ENCODE data around the gene FAM168B.

FAM168B gene

DNA sequence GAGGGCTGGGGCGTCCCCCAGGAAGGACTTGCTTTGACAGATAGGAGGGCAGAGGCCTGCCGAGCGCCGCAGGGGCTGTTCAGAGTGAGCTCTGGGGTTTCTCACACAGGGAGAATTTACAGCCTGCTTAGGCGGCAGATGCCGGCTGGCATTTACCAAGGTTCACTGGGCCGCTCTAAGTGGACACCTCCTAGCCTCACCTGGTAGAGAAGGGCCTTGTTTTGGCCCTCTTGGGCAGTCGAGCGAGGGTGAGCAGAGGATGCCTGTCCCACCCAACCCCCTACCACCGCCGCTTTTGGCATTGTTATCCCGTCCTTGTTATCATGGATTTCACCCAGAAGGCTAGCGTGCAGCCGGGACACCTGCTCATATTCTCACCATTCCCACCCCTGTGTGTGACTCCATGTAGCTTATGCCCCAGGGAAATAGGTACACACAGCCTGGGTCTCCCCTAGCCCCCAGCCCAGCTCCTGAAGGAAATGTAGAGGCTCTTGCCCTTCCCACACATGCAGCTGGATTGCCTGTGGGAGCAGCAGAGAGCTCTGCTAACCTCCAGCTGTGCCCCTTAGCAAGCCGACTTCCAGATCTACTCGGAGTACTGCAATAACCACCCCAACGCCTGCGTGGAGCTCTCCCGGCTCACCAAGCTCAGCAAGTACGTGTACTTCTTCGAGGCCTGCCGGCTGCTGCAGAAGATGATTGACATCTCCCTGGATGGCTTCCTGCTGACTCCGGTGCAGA is 52.4 kb downstream of the FAM168B start:
- in situ Hi-C loops (cut with MboI; ENCODE audit: low sequenced_read_pairs), result no loop called here

DNA sequence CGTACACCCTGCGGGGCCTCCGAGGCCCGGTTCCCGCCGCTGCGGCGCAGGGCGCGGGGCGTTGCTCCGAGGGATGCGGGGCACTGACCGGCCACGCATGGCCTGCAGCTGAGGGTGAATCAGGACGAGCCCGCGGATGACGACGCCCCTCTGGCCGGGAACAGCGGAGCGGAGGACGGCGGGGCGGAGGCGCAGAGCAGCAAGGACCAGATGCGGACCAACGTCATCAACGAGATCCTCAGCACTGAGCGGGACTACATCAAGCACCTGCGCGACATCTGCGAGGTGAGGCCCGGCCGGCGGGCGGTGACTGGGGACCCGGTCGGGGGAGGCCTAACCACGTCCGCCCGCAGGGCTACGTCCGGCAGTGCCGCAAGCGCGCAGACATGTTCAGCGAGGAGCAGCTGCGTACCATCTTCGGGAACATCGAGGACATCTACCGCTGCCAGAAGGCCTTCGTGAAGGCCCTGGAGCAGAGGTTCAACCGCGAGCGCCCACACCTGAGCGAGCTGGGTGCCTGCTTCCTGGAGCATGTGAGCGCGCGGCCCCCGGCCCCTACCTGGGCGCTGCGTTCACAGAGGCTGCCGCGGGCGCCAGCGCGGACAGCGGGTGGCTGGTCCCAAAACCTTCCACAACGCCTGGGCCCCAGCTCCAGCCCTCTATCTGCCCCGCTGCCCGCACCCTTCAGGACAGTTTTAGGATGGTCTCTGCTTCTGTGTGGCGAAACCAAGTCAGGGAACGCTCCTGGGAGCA is 53.2 kb downstream of the FAM168B start:
- in situ Hi-C loops (cut with MboI; ENCODE audit: low sequenced_read_pairs), result no loop called here

DNA sequence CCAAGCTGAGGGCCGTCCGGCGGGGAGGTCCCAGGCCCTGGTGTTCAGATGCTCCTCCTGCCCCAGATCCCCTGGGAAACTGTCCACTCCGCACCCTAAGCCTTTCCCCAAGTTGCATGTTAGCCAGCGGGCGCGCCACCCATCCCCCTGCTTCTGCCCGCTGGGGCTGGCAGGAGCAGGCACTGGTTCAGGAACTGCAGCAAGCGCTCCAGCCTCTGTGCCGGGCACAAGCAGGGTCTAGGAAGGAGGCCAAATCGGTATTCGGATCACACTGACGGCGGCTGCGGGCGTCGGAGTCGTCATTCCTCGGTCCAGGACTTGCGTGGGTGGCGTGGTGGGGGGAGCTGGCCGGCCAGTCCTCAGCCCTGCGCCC is 53.7 kb downstream of the FAM168B start:
- in situ Hi-C loops (cut with MboI; ENCODE audit: low sequenced_read_pairs), result no loop called here

DNA sequence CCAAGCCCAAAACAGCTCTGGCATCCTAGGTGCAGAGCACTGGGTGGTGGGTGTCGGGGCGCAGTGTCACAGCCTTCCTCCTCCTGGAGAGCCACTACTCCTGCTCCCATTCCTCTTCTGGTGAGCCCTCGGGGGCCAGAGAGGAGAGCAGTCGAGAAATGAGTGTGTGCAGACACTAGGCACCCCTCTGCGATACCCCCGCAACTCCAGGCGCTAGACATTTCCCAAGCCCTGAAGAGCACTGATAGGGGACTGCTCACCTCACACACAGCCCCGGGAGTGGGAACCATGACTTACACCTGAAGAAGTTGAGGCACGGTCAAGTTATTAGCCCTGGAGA is 54.2 kb downstream of the FAM168B start:
- in situ Hi-C loops (cut with MboI; ENCODE audit: low sequenced_read_pairs), result no loop called here

DNA sequence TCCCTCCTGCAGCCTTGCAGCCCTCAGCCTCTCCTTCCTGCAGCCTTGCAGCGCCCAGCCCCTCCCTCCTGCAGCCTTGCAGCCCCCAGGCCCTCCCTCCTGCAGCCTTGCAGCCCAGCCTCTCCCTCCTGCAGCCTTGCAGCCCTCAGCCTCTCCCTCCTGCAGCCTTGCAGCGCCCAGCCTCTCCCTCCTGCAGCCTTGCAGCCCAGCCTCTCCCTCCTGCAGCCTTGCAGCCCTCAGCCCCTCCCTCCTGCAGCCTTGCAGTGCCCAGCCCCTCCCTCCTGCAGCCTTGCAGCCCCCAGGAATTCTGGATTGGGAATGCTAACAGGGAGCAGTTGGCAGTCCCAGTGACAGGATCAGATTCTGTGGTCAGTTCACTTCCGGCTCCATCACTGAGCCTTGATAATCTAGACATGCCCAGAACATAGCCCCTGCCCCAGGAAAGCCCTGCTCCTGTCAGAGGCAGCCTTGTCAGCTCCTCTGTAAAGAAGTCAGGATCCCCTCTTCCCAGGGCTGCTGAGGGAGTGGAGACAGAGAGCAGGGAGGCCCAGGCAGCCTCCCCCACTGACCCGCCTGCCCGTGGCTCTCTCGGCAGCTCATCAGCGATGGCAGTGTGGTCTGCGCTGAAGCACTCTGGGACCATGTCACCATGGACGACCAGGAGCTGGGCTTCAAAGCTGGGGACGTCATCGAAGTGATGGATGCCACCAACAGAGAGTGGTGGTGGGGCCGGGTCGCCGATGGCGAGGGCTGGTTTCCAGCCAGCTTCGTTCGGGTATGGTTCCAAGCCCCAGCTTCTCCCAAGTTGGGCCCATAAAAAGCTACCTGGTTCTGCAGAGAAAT is 54.8 kb downstream of the FAM168B start:
- in situ Hi-C loops (cut with MboI; ENCODE audit: low sequenced_read_pairs), result no loop called here

DNA sequence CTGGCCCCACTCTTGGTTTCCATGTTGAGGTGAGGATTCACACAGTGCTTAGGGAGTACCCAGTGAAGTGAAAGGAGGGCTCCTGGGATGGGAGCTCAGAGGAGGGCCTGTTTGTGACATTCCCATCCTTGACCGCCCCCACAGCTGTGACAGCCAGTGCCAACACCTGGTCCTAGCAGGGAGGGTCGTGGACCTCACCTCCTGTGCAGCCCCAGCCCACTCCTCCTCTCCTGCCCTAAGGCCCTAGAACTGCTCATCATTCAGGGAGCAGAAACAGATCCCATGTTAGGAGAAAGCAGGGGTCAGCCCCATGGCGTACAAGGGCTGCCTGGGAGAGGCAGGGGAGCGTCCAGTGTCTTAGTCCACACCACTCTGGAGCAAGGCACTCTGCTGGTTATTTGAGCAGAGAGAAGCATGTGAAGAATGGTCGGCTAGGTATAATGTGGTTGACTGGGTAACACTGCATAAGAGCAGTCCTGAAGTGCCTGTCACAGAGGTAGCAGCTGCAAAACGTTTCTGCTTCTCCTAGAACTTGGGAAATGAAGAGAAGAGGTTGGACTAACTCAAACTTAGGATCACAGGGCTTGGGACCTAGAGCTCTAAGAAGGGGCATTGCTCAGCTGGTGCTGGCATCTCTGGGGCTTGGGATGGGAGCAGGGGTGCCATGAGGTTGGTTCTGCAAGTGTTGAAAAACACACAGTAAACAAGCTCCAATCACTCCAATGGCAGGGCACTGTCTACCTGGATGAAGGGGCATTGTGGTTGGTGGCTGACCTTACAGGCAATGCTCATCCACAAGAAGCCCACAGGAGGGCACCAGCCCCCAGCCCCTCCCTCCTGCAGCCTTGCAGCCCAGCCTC is 55.6 kb downstream of the FAM168B start:
- in situ Hi-C loops (cut with MboI; ENCODE audit: low sequenced_read_pairs), result no loop called here

DNA sequence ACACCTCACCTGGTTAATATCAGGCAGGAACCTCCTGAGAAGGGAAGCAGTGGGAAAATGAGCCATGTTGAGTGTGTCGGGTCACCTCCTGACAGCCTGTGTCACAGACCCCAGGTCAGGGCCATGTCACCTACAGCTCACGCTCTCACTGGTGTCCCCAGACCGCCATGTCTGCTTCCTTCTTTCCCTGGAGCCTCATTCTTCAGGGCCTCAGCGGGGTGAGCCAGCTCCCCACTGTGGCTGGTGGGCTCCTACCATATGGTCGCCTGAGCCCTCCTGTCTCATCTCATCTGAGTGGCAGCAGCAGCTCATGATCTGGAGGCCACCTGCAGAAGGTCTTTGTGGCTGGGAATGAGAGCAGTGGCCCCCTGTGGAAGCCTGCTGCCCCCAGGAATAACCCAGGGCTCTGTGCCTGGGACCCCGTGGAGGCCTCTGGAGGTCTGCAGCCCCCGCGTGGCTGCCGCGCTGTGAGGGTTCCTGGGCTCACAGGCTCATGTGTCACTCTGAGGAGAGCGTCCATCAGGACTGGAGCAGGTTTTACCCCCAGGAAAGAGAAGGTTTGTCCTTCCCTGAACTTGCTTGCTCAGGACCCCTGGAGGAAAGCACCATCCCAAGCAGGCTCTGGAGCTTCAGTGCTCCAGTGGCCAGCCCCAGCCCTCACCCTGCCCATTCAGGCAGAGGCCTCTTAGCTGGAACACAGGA is 56.4 kb downstream of the FAM168B start:
- in situ Hi-C loops (cut with MboI; ENCODE audit: low sequenced_read_pairs), result no loop called here

DNA sequence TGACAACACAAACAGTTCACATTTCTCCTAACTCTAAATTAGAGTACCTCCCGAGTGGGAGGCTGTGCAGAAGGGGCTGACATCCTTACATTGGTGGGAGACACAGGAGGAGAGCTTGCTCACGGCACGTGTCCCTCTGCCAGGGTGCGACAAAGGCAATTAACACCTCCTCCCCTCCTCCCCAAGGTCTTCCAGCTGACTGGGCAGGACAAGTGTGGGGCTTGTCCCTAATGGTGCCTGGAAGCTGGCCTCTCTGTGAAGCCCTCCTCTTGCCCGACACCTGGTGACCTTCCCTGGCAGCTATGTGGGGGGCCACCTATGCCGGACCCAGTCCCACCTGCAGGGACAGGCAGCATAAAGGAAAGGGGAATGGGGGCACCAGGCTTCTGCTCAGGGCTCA is 57.0 kb downstream of the FAM168B start:
- in situ Hi-C loops (cut with MboI; ENCODE audit: low sequenced_read_pairs), result no loop called here

DNA sequence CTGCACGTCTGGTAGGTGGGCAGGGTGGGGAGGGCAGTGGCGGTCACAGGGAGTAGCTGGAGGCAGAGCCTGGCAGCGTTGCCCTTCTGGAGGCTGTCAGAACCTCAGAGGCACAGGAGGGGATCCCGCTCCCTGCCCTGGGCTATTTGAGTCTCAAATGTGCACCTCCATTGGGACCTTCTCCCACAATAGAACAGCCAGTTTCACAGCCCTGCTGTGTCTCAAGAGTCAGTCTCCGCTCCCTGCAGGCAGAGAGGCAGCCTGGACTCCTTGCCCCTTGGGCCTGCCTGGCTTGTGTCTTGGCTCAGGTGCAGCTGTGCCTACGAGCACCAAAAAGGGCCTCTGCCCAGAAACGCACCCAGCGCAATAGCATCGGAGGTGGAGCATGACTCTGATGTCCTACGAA is 57.4 kb downstream of the FAM168B start:
- in situ Hi-C loops (cut with MboI; ENCODE audit: low sequenced_read_pairs), result no loop called here

DNA sequence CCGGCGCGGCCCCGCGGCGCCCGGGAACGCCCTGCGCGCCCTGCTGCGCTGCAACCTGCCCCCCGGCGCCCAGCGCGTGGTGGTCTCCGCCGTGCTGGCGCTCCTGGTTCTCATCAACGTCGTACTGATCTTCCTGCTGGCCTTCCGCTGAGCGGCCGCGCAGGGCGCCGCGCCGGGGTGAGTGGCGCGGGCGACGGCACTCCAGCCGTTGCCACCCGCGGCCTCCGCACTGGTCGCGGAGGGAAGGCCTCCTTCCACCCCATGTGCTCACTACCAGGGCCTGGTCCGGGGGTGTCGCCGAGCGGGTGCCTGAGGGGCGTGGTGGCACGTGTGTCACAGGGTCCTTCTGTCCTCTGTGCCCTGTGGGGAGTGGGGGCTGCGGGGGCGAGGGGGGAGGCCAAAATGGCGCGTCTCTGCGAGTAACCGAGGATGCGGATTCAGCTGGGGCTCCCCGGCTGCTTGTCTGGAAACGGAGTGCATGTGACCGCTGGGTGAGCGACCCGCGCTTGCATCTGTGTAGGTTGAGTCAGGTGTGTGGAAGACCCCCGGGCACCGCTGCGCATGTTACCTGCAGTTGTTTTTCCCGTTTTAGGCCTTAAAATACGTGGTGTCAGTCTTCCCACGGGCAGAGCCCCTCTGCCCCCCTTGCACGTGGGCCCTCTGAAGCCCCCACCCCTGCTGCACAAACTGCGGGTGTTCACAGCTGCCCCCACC is 58.0 kb downstream of the FAM168B start:
- in situ Hi-C loops (cut with MboI; ENCODE audit: low sequenced_read_pairs), result no loop called here

DNA sequence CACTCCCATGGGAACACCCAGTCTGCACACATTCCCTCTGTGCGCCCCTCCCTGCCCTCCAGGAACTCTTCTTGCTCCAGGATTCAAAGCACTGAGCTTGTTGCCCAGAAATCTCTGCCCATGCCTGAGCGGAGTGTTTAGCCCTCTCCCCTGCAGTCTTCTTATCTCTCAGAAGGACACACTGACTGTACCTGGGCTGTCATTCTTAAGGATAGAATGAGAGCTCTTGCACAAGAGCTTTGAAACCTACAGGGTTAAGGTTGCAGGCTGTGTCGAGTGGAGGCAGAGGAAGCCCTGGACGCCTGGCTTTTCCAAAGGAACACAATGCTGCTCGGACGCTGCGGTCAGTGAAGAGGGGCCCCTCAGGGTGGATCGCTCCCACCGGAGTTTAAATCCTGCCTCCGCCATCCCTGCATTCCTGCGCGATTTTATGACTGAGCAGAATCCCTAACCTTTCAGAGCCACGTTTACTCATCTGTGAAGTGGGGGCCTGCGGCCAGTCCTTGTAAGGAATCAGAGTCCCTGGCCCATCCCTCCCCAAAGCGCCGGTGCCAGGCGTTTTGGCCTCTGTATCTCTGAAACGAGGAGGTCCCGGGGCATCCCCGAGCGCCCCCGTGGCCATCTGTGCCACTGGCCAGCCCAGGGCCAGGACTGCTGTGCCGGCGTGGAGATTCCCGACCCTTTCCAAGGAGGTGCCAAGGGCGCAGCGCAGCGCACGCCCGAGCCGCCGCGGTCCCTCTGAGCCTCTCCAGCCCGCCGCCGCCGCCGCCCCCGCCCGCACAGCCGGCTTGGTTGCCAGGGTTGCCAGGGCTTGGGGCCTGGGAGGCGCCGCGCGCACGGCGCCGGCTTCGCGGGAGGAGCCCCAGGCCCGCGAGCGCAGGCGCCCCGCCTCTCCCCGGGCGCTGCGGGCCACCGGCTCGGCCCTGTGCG is 58.9 kb downstream of the FAM168B start:
- in situ Hi-C loops (cut with MboI; ENCODE audit: low sequenced_read_pairs), result no loop called here

DNA sequence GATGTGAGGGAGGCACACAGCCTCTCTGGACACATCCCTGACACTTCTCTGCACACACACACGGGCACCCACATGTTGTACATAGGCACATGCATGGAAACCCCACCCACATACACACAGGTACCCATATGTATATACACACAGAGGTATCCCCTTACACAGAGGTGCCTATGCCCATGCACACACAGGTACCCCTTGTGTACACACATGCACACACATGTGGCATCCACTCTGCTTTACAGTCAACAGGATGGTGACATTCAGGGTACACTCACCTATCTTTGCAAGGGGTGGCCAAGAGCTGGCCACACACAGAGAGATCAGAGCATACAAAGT is 59.5 kb downstream of the FAM168B start:
- in situ Hi-C loops (cut with MboI; ENCODE audit: low sequenced_read_pairs), result no loop called here

DNA sequence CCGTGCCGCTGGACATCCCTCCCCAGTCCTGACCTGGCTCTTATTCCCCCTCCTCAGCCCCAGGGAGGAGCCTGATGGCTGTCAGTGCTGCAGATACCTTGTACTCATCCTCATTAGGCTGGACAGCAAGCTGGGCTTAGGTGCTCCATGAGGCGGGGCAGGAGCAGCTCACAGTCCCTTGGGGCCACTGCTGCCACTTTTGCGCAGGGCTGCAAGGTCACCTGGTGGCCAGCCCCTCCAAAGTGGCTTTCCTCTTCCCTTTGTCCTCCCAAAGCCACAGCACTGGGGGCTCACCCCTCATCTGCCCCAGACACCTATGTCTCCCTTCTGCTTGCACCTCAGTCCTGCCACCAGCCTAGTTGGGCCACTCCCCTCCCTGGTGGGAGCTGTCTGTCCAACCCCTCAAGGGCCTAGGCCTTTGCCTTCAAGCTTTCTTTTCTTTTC is 60.8 kb downstream of the FAM168B start:
- in situ Hi-C loops (cut with MboI; ENCODE audit: low sequenced_read_pairs), result no loop called here

DNA sequence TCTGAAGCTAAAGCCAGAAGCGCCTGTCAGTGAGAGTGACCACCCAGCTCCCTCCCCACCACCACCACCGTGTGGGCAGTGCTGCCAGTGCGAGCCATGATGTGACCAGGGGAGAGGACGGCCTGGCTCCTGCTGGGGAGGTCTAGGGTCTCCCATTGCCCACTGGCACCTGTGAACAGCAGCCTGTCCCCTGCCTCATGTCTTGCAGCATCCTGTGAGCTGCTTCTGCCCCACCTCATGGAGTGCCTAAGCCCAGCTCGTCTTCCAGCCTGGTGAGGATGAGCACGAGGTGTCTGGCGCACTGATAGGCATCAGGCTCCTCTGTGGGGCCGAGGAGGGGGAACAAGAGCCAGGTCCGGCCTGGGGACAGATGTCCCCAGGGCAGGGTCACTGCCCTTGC is 61.4 kb downstream of the FAM168B start:
- in situ Hi-C loops (cut with MboI; ENCODE audit: low sequenced_read_pairs), result no loop called here

DNA sequence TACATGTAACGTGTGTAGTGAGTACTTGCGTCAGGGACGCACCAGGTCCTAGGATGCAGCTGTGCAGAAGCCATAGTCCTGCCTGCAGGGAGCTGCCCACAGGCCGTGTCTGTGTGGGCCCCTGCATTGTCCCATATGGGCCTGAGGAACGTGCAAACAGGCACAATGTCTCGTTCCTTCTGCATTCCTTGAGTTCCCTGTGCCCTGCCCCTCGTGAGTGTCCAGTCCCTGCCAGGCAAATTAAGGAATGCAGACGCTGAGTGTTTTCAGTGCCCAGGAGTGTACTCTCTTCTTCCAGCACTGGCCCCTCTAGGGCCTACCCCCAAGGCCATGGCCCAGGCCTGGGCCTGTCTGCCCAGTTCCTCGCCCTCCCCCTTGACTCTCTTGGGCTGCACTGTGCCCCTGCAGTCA is 61.8 kb downstream of the FAM168B start:
- in situ Hi-C loops (cut with MboI; ENCODE audit: low sequenced_read_pairs), result no loop called here

DNA sequence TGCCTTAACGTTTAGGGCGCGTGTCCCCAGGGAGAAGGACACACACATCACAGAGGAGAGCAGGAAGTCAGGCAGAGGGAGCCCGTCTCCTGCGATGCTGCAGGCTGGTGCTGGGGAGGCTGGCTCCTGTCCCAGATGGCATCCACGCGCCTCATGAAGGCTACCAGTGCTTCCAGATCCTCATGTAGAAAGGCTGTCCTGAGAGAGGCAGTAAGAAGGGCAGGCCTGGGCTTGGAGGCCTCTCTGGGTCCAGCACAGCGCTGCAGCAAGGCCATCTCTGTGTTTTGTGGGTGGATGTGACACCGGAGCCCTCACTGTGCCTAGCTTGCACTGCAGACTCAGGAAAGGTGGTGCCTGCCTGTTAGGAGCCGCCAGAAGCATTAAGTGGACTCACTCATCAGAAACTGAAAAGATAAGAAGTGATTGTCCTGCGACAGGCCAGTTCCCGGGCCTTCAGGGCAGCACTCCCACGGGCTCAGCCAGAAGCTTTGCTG is 62.7 kb downstream of the FAM168B start:
- in situ Hi-C loops (cut with MboI; ENCODE audit: low sequenced_read_pairs), result no loop called here

DNA sequence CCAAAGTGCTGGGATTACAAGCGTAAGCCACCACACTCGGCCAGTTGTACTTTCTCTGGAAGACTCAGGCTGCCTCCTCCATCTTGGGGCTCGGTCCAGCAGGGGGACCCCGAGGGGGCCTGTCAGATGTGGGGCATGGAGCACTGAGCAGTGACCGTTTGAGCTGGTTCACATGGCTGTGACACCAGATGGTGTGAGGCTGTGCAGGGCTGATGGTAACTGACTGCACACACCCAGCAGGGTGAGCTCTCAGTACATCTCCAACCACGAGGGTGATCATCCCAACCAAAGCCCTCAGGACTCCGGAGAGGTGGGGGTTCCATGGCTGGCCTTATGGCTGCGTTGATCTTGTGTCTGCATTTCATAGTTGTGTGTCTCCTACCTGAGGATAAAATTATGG is 63.4 kb downstream of the FAM168B start:
- in situ Hi-C loops (cut with MboI; ENCODE audit: low sequenced_read_pairs), result no loop called here
